DMS79 treated with DMSO at 0.1 percent for 48 hours (cell line): ENCODE data around the gene PDZD4.

Experiments
- DNase-seq: peaks from one replicate; lab custom pipeline; 2025; lab: John Stamatoyannopoulos, UW

PDZD4 gene

GRCh38 chrX:153771415-153772315 is 58.7 kb downstream of the PDZD4 start:
- no peak for DNase-seq

GRCh38 chrX:153770601-153771414 is 59.5 kb downstream of the PDZD4 start:
- no peak for DNase-seq

DNA sequence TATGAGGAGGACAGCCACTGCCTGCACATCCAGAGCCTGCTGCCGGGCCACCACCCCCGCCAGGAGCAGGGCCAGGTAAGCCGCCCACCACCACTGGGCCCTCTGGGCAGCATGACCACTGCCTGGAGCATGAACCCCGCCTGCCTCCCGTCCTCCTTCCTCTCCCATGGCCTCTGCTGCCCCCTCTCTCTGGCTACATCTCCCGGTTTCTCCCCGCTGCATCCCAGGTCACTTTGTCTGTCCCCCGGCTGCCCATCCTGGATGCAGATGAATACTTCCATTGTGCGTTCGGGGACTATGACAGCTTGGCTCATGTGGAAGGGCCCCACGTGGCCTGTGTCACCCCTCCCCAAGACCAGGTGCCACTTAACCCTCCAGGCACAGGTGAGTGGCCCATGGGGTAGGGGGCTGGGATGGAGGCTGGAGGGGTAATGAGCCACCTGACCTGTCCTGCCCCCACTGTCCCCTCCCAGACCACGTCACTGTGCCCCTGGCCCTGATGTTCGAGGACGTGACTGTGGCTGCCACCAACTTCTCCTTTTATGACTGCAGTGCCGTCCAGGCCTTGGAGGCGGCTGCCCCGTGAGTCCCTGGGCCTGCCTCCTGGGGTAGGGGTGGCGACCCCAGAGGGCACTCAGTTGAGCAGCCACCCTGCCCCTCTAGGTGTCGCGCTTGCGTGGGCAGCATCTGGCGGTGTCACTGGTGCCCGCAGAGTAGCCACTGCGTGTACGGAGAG is 60.3 kb downstream of the PDZD4 start:
- DNase-seq = no peak

GRCh38 chrX:153769158-153769864 is 61.0 kb downstream of the PDZD4 start:
- DNase-seq = no peak

DNA sequence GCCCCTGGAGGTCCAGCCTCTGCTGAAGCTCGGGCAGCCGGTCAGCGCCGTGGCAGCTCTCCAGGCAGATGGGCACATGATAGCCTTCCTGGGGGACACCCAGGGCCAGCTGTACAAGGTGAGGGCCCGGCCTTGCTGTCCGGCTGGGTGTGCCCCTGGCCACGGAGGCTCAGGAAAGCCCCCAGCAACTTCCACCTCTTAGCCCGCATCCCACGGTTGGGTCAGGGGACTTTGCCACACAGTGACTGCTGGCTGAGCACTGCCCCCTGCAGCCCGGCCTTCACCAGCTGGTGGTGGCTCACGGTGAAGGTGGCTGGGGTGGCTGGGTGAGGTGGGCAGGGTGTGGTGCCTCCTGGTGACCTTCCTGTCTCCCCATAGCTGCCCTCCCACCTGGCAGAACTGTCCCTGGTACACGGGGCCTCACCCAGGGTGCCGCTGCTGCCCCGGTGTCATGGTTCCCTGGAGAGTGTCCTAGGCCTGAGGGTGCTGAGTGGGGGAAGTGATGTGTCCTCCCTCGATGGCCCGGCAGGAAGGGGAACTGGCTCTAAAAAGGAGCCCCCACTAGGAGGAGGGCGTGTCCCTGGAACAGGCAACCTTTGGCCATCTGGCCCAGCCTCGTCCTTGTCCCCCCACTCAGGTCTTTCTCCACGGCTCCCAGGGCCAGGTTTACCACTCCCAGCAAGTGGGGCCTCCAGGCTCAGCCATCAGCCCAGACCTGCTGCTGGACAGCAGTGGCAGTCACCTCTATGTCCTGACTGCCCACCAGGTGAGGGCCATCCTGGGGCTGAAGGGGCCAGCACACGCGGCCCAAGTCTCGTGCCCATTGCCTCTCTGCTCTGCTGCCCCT is 61.8 kb downstream of the PDZD4 start:
- DNase-seq = no peak

DNA sequence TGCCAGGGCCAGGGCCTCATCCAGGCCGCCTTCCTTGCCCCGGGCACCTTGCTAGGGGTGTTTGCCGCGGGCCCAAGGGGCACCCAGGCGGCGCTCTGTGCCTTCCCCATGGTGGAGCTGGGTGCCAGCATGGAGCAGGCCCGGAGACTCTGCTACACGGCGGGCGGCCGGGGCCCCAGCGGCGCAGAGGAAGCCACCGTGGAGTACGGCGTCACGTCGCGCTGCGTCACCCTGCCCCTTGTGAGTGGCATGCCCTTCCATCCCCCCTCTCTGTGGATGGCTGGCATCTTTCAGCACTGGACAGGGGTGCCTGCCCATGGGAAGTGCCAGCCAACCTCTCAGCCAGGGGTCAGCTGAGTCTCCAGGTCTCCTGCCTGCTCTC is 62.7 kb downstream of the PDZD4 start:
- DNase-seq = no peak

DNA sequence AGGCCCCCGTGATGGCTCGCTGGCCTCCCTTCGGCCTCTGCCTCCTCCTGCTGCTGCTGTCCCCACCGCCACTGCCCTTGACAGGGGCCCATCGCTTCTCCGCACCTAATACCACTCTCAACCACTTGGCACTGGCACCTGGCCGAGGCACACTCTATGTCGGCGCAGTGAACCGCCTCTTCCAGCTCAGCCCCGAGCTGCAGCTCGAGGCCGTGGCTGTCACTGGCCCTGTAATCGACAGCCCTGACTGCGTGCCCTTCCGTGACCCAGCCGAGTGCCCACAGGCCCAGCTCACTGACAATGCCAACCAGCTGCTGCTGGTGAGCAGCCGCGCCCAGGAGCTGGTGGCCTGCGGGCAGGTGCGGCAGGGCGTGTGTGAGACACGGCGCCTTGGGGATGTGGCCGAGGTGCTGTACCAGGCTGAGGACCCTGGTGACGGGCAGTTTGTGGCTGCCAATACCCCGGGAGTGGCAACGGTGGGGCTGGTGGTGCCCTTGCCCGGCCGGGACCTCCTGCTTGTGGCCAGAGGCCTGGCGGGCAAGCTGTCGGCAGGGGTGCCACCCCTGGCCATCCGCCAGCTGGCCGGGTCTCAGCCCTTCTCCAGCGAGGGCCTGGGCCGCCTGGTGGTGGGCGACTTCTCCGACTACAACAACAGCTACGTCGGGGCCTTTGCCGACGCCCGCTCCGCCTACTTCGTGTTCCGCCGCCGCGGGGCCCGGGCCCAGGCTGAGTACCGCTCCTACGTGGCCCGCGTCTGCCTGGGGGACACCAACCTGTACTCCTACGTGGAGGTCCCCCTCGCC is 63.3 kb downstream of the PDZD4 start:
- no peak for DNase-seq

DNA sequence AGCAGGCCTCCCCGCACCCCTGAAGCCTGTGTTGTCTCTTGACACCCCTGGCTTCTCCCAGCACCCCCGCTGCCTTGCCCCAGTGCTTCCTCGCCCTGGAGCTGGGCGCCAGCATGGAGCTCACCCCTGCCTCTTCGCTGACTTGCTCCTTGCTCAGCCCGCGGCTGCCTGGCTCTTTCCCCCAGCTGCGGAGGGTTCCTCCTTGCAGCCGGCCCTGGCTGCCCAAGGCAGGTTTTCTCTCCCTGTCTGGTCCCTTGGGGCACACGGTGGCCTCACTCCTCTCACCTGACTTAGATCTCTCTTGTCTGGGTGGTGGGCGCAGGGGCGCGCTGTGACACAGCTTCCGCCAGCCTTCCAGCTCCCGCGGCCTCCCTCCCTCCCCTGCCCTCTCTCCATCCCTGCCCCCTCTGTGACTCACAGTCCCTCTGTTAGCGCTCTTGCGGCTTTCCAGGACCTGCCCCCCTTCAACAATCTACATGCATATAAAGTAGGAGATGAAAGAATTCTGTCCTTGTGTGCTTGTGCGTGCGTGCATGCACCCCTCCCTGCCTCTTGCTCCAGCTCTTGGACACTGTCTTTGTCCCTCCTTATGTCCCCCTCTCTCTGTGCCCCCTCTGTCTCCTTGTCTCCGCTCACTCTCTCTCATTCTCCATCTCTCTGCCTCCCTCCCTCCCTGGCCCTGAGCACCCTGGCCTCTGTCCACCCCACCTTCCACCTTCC is 64.1 kb downstream of the PDZD4 start:
- DNase-seq = peak; percentile 3

GRCh38 chrX:153765138-153766079 is 64.9 kb downstream of the PDZD4 start:
- DNase-seq = no peak

DNA sequence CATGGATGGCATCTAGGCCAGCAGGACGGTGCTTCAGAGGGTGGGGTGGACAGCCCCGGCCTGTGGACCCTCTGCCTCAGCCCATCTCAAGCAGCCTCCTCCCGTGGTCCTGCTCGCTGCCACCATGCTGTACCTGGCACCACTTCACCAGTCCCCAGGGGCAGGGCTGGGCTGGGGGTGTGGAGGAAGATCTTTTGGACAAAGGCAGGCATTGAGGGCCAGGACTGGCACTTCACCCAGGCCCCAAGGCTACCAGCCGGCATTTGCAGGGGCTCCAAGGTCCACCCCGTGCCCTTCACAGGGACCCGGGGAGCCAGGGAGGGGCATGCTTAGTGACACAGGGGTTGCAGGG is 65.6 kb downstream of the PDZD4 start:
- DNase-seq = no peak

DNA sequence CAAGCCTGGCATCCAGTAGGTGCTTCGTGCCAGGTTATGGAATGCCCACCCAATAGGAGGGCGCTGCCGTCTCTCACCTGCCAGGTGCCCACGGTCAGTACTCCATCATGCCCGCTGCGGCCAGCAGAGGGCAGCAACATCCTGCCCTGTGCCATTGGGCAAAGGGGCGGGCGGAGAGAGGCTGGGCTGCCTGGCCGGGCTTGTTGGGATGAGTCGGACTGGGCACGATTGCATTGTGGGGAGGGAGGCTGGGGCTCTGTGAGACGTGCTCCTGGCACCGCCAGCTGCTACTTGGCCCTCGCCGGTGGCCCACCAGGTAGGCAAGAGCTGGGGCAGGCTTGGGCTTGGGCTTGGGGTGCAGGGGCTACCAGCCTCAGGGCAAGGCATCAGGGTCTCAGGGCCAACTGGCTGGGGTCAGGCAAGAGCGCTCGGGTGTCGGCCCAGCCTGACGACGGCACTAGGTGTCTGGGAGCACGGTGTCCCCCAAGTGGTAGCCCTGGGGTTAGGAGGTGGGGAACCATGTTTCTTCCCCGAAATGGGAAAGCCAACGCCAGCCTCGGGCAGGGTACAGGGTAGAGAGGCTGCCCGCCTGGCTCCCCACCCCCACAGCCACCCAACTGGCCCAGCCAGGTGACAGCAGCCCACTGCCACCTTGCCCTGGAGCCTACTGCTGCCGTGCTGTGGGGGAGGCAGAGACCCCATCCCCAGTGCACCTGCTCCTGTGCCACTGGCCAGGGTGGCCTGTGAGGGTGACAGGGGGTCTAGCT is 66.2 kb downstream of the PDZD4 start, which contains the start of gene PLXNB3:
TSS of gene PLXNB3 (plus strand) at position 261 of the 767 bp plus-strand sequence. CDS start 1,287 bp downstream, outside the sequence.
- DNase-seq = peak; percentile 53

DNA sequence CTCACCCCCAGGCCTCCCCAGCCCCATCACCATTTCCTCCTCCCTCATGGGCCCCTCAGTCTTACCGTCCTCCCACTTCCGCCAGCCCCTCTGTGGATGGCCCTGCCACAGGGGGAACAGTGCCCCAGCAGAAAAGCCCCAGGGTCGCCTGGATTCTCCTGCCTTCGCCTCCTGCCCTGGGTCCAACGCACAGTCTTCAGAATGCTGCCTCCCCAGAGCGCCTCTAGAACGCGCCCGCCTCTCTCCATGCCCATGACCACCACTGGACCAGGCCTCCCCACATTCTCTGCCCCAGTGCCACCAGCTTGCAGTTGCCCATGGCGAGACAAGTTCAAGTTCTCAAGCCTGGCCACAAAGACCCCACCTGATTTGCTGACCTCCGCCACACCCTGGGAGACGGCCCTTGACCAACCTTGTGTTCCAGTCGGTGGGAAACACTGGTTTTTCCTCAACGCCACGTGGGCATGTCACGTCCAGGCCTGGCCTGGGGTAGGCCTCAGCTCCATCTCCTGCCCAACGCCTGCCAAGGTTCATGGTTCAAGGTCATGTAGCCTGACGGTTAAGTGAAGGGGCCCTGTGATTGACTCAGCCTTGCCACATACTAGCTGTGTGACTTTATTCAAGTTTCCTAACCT is 66.9 kb downstream of the PDZD4 start:
- DNase-seq = no peak

DNA sequence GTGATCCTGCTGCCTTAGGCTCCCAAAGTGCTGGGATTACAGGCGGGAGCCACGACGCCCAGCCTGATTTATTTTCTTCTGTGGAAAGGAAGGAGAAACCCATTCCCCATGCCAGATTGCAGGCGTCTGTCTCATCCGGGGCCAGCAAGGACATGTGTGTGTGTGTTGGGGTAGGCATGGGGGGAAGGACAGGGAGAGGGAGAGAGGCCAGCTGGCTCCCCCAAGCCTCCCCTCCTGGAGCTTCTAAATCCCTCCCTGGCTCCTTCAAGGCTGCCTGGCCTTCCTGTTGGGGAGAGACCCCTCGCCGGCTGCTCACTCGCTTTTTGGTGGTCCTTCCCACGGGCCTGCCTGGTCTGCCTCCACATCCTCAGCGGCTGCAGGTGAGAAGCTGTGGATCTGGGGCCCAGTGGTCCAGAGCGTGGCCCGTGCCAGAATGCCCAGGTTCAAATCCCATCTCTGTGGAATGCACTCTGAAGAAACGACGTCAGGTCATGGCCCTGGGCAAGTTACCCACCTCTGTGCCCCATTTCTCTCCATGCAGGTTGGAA is 67.6 kb downstream of the PDZD4 start:
- DNase-seq = no peak

GRCh38 chrX:153761863-153762262 is 68.5 kb downstream of the PDZD4 start:
- DNase-seq = no peak

DNA sequence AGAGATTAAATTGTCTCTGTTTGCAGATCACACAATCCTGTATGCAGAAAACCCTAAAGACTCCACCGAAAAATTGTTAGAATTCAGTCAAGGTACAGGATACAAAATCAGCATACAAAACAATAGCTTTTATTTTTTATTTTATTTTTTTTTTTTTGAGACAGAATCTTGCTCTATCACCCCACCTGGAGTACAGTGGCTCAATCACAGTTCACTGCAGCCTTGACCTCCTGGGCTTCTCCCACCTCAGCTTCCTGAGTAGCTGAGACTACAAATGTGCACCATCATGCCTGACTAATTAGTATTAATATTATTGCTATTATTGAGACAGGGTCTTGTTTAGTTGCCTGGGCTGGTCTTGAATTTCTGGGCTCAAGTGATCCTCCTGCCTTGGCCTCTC is 75.2 kb downstream of the PDZD4 start:
- no peak for DNase-seq
